Gastroesophageal sphincter (tissue), 3 donors: ENCODE measurements around the gene SMCO4.

ENCODE experiments used
- EP300 ChIP-seq: sonication (generic); formaldehyde crosslinking; IDR thresholded peaks from one replicate; pipeline ENCODE4 v1.6.1; 2017; ENCODE audit warnings: antibody characterized with exemption, mild to moderate bottlenecking
- POLR2A ChIP-seq, 2 donors: fragments of 450-650 bp; IDR thresholded peaks; one replicate each; pipeline ENCODE4 v1.6.1; 2017; ENCODE audit warnings: antibody characterized with exemption in 2 of 2, mild to moderate bottlenecking in 2 of 2, moderate library complexity in 1 of 2
- TF ChIP-seq, protein P1 (sequence below), 4 experiments: fragments of 200-600 bp in 2 of 4; fragments of 450-650 bp in 2 of 4; sonication (generic) in 1 of 4; IDR thresholded peaks; one replicate each; pipeline ENCODE4 v1.5.1; 2017 to 2019; ENCODE audit warnings: antibody characterized with exemption in 4 of 4, mild to moderate bottlenecking in 2 of 4, moderate library complexity in 2 of 4

DNA sequence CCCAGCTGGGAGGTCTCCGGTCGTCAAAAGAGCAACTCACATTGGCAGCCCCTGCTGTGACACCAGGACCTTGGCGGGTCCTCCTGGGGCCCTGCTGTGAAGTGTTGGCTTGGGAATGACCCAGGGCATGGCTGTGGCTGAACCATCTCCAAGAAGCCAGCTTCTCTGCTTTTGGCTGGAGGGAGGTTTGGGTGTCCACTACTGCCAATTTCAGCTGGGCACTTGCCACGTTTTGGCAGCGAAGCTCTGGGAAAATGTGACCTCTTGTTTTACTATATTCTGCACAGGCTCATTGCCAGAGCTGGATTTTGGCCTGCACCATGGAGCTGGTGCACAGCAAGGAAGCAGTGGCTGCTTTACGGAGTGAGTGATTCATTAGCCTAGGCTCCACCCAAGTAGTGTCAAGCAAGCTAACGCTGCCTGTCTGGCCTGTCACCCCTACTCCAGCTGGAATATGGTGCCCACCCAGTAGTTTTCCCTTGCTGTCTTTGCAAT lies 24.3 kb upstream of the SMCO4 start:
- TF ChIP-seq POLR2A (IDR thresholded peaks at IDR 0.05): no peak
- TF ChIP-seq, protein P1, sequence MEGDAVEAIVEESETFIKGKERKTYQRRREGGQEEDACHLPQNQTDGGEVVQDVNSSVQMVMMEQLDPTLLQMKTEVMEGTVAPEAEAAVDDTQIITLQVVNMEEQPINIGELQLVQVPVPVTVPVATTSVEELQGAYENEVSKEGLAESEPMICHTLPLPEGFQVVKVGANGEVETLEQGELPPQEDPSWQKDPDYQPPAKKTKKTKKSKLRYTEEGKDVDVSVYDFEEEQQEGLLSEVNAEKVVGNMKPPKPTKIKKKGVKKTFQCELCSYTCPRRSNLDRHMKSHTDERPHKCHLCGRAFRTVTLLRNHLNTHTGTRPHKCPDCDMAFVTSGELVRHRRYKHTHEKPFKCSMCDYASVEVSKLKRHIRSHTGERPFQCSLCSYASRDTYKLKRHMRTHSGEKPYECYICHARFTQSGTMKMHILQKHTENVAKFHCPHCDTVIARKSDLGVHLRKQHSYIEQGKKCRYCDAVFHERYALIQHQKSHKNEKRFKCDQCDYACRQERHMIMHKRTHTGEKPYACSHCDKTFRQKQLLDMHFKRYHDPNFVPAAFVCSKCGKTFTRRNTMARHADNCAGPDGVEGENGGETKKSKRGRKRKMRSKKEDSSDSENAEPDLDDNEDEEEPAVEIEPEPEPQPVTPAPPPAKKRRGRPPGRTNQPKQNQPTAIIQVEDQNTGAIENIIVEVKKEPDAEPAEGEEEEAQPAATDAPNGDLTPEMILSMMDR (IDR thresholded peaks at IDR 0.05): no peak
- no peak for TF ChIP-seq EP300
